ENCODE measurements around the gene GPC3.
"Not testable (repeated sequence)": the region's sequence is repeated elsewhere in the genome, so short reads cannot be mapped to it uniquely, and the experiment has no call there.

Gene GPC3

GRCh38 chrX:133786382-133786781 lies 199.0 kb downstream of the GPC3 start:
- no peak for DNase-seq (ENCODE audit: low read depth in 1 of 2, low spot score in 1 of 2)

GRCh38 chrX:133783274-133783673 lies 202.1 kb downstream of the GPC3 start:
- DNase-seq (ENCODE audit: low read depth in 1 of 2, low spot score in 1 of 2) = no peak

- DNase-seq (ENCODE audit: low read depth in 1 of 2, low spot score in 1 of 2) = no peak
These were observed 204.2 kb downstream of the GPC3 start for GRCh38 chrX:133781174-133781573.

- peak in 1 of 2 donors; percentile 2 for DNase-seq (ENCODE audit: low read depth in 1 of 2, low spot score in 1 of 2)
These were observed 209.3 kb downstream of the GPC3 start for GRCh38 chrX:133776072-133776471.

- no peak for DNase-seq (ENCODE audit: low read depth in 1 of 2, low spot score in 1 of 2)
These were observed 210.6 kb downstream of the GPC3 start for GRCh38 chrX:133774807-133775206.

GRCh38 chrX:133771086-133771646 lies 214.2 kb downstream of the GPC3 start:
- DNase-seq (ENCODE audit: low read depth in 1 of 2, low spot score in 1 of 2) = no peak

GRCh38 chrX:133762976-133763548 lies 222.3 kb downstream of the GPC3 start:
- DNase-seq (ENCODE audit: low read depth in 1 of 2, low spot score in 1 of 2) = not testable (repeated sequence)

GRCh38 chrX:133754657-133755056 lies 230.7 kb downstream of the GPC3 start:
- no peak for DNase-seq (ENCODE audit: low read depth in 1 of 2, low spot score in 1 of 2)

- DNase-seq (ENCODE audit: low read depth in 1 of 2, low spot score in 1 of 2) = no peak
These were observed 235.4 kb downstream of the GPC3 start for GRCh38 chrX:133749951-133750350.

- DNase-seq (ENCODE audit: low read depth in 1 of 2, low spot score in 1 of 2) = no peak
These were observed 236.0 kb downstream of the GPC3 start for GRCh38 chrX:133749370-133749769.

- DNase-seq (ENCODE audit: low read depth in 1 of 2, low spot score in 1 of 2) = no peak
These were observed 238.2 kb downstream of the GPC3 start for GRCh38 chrX:133747196-133747595.

GRCh38 chrX:133746593-133746992 lies 238.8 kb downstream of the GPC3 start:
- DNase-seq (ENCODE audit: low read depth in 1 of 2, low spot score in 1 of 2) = no peak

- no peak for DNase-seq (ENCODE audit: low read depth in 1 of 2, low spot score in 1 of 2)
These were observed 240.0 kb downstream of the GPC3 start for GRCh38 chrX:133745349-133745748.

GRCh38 chrX:133742602-133743305 lies 242.6 kb downstream of the GPC3 start:
- no peak for DNase-seq (ENCODE audit: low read depth in 1 of 2, low spot score in 1 of 2)

GRCh38 chrX:133741303-133741702 lies 244.1 kb downstream of the GPC3 start:
- no peak for DNase-seq (ENCODE audit: low read depth in 1 of 2, low spot score in 1 of 2)

GRCh38 chrX:133726642-133727041 lies 258.8 kb downstream of the GPC3 start:
- DNase-seq (ENCODE audit: low read depth in 1 of 2, low spot score in 1 of 2) = no peak

GRCh38 chrX:133726211-133726630 lies 259.2 kb downstream of the GPC3 start:
- DNase-seq (ENCODE audit: low read depth in 1 of 2, low spot score in 1 of 2) = no peak

- no peak for DNase-seq (ENCODE audit: low read depth in 1 of 2, low spot score in 1 of 2)
These were observed 261.5 kb downstream of the GPC3 start for GRCh38 chrX:133723930-133724329.

GRCh38 chrX:133722756-133723155 lies 262.6 kb downstream of the GPC3 start:
- no peak for DNase-seq (ENCODE audit: low read depth in 1 of 2, low spot score in 1 of 2)

GRCh38 chrX:133720269-133720668 lies 265.1 kb downstream of the GPC3 start:
- DNase-seq (ENCODE audit: low read depth in 1 of 2, low spot score in 1 of 2) = not testable (repeated sequence)

- no peak for DNase-seq (ENCODE audit: low read depth in 1 of 2, low spot score in 1 of 2)
These were observed 269.7 kb downstream of the GPC3 start for GRCh38 chrX:133715715-133716114.

GRCh38 chrX:133709501-133709900 lies 275.9 kb downstream of the GPC3 start:
- no peak for DNase-seq (ENCODE audit: low read depth in 1 of 2, low spot score in 1 of 2)

GRCh38 chrX:133706890-133707289 lies 278.5 kb downstream of the GPC3 start:
- DNase-seq (ENCODE audit: low read depth in 1 of 2, low spot score in 1 of 2) = no peak
